ENCODE results near the gene LDLRAD4. TPM values are rescaled to one million over a fixed set of nuclear protein-coding genes. Genes with fewer than 3 reads are reported as not detected.

The LDLRAD4 gene
- total and polyA plus RNA-seq, 8 donors: 2.0 to 47.9 (median 9.0) TPM

DNA sequence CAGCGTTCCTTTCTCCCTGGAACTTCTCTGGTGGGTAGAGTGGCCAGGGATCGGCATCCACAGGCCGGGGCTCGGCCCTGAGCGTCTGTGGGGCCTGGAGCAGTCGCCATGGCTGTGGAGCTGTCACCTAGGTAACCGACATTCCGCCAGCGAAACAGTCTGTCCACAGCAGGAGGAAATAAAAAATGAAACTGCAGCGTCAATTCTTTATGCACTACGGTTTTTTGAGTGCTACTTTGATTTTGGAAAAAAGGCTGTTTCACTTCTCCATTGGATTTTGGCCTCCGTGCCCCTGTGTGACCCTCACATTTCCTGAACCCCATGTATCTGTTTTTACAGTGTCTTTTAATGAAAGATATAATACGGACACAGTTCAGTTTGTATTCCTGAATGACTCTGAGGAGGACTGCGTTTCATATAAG, 163.4 kb downstream of the LDLRAD4 start:
- WGBS, 5 donors: 5 to 11% (median 8%) methylated on average over 13 to 14 of the region's 14 CpGs
- Histone ChIP-seq H3K9me3 (no peaks in the 10 kb centered on the region), H3K36me3 (no peaks in the 10 kb centered on the region), H3K27ac (peak overlapping the region; percentile 46 to 82 (median 79)), H3K4me3 (peak overlapping the region; percentile 29 to 38 (median 35)), H3K4me1 (peaks cover 10 to 51% (median 30%) of the 10 kb centered on the region in 4 donors), H3K27me3 (no peaks in the 10 kb centered on the region)
- DNase-seq: peak; percentile 60 to 91
- intact Hi-C loops (cut with DNase I; ENCODE audit: low total_unique reads): loop anchor here (10.0 kb wide), 1 partner anchor 167 kb away; the partner anchor contains the start of gene LDLRAD4
- no peak for TF ChIP-seq POLR2AphosphoS5 (IDR thresholded peaks at IDR 0.05)
- no peak for TF ChIP-seq EP300 (IDR thresholded peaks at IDR 0.05)
- TF ChIP-seq, protein P1, sequence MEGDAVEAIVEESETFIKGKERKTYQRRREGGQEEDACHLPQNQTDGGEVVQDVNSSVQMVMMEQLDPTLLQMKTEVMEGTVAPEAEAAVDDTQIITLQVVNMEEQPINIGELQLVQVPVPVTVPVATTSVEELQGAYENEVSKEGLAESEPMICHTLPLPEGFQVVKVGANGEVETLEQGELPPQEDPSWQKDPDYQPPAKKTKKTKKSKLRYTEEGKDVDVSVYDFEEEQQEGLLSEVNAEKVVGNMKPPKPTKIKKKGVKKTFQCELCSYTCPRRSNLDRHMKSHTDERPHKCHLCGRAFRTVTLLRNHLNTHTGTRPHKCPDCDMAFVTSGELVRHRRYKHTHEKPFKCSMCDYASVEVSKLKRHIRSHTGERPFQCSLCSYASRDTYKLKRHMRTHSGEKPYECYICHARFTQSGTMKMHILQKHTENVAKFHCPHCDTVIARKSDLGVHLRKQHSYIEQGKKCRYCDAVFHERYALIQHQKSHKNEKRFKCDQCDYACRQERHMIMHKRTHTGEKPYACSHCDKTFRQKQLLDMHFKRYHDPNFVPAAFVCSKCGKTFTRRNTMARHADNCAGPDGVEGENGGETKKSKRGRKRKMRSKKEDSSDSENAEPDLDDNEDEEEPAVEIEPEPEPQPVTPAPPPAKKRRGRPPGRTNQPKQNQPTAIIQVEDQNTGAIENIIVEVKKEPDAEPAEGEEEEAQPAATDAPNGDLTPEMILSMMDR (IDR thresholded peaks at IDR 0.05): no peak
- TF ChIP-seq POLR2A (IDR thresholded peaks at IDR 0.05): no peak

DNA sequence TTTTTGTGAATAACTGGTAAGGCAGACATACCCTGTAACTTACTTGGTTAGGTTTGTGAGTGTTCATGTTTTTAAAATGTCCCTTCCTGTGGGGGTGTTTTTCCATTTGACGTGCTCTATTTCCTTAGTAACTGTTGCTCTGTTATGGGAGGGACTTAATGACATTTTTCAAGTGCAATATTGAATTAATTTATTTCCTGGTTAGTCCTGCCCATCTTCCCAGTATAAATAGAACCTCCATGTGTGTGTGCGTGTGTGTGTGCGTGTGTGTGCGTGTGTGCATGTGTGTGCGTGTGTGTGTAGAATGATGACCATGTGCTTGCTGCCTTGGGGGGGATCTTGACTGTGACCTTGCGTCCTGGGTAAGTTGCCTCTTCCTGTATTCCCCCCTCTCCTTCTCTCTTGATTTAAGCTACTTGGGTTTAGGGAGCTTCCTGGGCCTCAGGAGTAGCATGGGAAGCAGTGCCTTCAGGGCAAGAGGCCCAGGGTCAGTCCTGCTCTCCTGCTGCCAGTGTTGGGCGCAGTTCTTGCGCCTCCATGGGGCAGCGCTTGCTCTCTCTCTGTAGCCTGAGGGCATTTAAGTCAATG, 163.9 kb downstream of the LDLRAD4 start:
- no peaks in the 10 kb centered on the region for H3K27me3 ChIP-seq
- H3K36me3 ChIP-seq: peaks cover 0 to 3% (median under 1%) of the 10 kb centered on the region in 4 donors
- peak overlapping the region; percentile 6 to 82 (median 79) for H3K27ac ChIP-seq
- intact Hi-C loops (cut with DNase I; ENCODE audit: low total_unique reads): loop anchor here (10.0 kb wide), 1 partner anchor 168 kb away; the partner anchor contains the start of gene LDLRAD4
- TF ChIP-seq, protein P1 (IDR thresholded peaks at IDR 0.05): no peak
- TF ChIP-seq EP300 (IDR thresholded peaks at IDR 0.05) (no peak), POLR2AphosphoS5 (IDR thresholded peaks at IDR 0.05) (no peak), POLR2A (IDR thresholded peaks at IDR 0.05) (no peak)
- DNase-seq: peak in 1 of 2 donors; percentile 86
- 66 to 75% (median 71%) methylated on average over 9 of the region's 9 CpGs for WGBS, 5 donors
- H3K4me3 ChIP-seq: peak overlapping the region; percentile 29 to 38 (median 35)
- H3K9me3 ChIP-seq: no peaks in the 10 kb centered on the region
- peaks cover 10 to 50% (median 31%) of the 10 kb centered on the region in 4 donors for H3K4me1 ChIP-seq

DNA sequence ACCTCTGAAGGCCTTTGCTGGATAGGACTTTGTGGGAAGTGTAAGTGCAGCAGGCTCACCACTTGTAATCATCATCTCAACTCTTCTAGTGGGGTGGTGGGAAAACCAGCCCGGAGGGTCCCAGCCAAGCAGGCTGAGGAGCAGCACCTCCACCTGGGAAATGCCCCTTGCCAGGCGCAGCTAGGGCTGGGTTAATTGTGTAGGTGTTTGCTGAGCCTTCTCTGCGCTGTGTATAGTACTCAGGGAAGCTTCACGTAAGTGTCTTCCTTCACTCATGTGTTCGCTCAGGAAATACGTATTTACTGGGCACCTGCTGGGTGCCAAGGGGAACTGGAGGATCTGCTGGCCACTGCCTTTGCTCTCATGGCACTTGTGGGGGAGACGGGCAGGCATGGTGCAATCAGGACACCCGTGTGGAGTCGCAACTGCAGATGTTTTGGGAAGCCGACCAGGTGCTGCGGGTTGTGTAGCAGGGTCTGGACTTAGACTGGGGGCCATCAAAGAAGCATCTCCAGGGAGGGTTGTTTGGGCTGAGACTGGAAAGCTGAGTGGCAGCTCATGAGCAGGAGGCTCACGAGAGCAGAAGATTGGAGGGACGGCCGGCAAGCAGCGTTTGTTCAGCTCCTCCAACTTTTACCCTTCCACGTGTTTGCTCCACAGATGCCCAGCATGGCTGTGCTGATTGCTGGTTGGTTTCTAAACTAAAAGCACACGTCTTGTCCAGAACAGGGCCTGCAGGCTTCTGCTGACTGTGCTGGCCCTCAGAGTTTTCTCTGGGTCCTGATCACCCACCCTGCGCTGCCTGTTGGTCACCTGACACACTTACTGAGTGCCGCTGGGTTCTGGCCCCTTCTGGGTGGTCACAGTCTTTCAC, 164.6 kb downstream of the LDLRAD4 start:
- Histone ChIP-seq H3K4me3 (peak overlapping the region in 1 of 4 donors; percentile 38), H3K27me3 (no peaks in the 10 kb centered on the region), H3K4me1 (peaks cover 17 to 57% (median 35%) of the 10 kb centered on the region in 4 donors), H3K9me3 (no peaks in the 10 kb centered on the region), H3K36me3 (peaks cover 0 to 7% (median 5%) of the 10 kb centered on the region in 4 donors), H3K27ac (peak overlapping the region in 4 of 5 donors; percentile 74 to 82 (median 79))
- 88 to 90% (median 89%) methylated on average over 17 to 19 of the region's 19 CpGs for WGBS, 5 donors
- no peak for DNase-seq
- intact Hi-C loops (cut with DNase I; ENCODE audit: low total_unique reads): loop anchor here (10.0 kb wide), 1 partner anchor 168 kb away; the partner anchor contains the start of gene LDLRAD4
- TF ChIP-seq EP300 (IDR thresholded peaks at IDR 0.05) (no peak), POLR2AphosphoS5 (IDR thresholded peaks at IDR 0.05) (no peak), POLR2A (IDR thresholded peaks at IDR 0.05) (no peak)
- TF ChIP-seq, protein P1 (IDR thresholded peaks at IDR 0.05): no peak

Data from stomach (tissue), 9 donors.